GM18498 (cell line): ENCODE data around the gene GMPPB.

Experiments
- ATAC-seq: cut with Tn5 transposase; IDR thresholded peaks from one replicate; pipeline ENCODE4 v1.9.1; 2021; ENCODE audit warnings: mild to moderate bottlenecking, moderate library complexity; ENCODE audit not compliant: unreplicated experiment

Gene GMPPB

DNA sequence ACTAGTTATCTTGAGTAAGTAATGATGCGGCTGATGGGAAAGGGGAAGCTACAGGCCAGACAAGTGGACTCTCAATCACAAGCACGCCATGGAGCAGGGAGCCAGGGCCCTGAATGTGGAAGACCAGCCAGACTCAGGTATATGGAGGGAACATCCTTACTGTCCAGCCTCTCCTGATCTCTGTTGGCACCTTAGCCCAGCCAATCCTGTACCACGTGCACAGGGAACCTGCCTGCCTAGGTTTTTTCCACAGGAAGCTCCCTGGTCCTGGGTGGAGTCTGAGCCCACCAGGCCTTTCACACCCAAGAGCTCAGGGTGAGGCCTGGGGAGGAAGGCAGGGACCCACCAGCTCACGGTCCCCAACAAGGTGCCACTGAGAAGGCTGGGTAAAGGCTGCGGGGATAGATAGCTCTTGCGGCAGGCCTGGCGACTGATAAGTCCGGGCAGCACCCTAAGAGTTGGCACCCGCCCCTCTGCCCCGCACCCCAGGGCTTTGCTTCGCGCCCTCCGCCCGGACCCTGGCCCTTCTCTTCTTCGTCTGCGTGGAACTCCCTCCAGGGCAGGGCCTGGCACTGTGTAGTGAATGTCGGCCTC, 50.5 kb downstream of the GMPPB start:
- no peak for ATAC-seq

DNA sequence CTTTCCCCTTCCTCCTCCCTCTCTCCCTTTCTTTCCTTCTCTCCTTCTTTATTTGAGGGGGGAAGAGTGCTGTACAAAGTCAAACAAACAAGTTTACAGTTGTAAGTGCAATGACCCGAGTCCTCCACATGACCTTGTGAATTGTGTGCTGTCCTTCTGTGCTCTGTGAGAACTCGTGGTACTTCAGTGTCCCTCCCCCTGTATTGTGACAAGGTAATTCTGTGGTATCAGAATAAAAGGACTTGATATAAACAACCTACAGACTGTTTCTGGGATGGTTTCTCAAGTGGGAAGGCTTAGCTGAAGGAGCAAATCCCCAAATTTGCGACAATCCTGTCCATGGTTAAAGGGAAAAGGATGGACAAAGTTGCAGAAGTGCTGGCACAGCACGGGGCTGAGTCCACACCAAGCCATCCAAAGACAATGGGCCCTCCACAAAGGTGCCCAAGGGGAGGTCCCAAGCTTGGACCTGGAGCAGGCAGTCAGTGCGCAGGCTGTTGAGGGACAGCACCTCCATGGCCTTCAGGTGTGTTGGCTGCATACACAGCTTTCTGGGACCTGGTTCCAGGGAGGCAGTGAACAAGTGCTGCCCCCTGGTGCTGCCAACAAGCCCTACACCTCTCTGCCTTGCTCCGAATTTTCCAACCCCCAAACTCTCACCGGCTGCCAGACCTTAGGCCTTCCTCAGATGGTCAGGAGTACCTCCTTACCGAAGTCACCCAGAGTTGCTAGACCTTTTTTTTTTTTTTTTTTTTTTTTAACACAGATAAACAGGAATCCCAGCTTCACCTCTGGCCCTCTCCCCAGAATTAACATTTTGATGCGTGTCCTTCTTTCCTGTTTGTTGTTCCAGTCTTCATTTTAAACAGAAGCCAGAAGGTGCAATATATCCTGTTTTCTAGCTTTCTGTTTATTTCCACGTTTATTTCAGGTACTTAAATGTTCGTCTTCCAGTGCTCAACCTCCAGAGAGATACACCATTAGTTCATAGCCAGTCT, 52.2 kb downstream of the GMPPB start:
- no peak for ATAC-seq

DNA sequence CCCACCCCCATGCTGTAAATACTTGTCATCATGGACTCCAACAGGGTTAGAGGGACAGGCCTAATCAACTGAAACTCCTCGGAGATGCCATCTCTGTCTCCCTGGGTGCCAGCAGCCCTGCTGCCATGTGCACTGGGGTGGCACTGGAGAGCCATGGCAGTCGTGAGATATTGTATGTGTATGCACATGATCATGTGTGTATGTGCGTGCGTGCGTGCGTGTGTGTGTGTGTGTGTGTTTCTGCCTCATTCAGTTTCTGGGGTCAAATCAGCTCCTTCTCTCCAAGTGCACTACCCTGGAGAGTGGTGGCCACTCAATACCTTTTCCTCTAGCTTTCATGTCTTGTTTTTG, 52.8 kb downstream of the GMPPB start:
- no peak for ATAC-seq
